ENCODE results near the gene SERP2. TPM values are rescaled to one million over a fixed set of nuclear protein-coding genes. Genes with fewer than 3 reads are reported as not detected.

The SERP2 gene
- total RNA-seq, 2 experiments from 2014 or later, result not detected

DNA sequence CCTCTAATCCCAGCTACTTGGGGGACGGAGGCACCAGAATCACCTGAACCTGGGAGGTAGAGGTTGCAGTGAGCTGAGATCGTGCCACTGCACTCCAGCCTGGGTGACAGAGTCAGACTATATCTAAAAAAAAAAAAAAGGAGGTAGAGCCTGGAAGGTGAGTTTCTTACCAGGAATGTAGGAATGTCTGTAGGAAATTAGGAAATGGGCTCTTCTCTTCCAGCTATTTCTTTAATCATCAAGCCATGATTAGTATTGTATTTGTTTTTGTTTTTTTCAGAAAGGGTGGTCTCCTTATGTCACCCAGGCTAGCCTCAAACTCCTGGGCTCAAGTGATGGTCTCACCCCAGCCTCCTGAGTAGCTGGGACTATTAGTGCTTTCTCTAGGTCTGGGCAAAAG lies 26.3 kb upstream of the SERP2 start:
- H3K36me3 Mint-ChIP-seq (ENCODE audit: low read depth), result no peaks in the 10 kb centered on the region
- DNase-seq, result no peak
- no peaks in the 10 kb centered on the region for H3K9me3 Mint-ChIP-seq
- POLR2A ChIA-PET, result no interaction called here
- peaks cover 4% of the 10 kb centered on the region for H3K4me1 Mint-ChIP-seq
- H3K4me3 Mint-ChIP-seq, result no peak overlapping the region
- peaks cover 13% of the 10 kb centered on the region for H3K27me3 Mint-ChIP-seq
- CTCF ChIA-PET, result no interaction called here
- H3K27ac Mint-ChIP-seq, result no peak overlapping the region

DNA sequence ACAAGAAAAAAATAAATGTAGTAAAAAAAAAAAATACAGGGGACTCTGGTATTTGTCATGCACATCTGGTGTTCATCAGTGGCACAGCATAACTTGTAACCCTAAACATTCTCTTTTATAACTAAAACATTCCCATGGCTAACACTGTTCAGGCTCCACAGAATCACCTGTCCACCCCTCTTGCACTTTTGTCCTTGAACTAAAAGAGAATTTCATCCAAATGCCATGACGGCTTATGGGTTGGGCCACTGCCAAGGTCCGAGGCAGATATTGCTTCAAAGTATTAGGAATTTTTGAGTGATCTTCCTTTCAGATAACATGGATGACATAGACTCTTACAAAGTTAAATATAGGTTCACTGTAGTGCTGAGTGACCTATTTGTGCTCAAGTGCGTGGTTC lies 25.7 kb upstream of the SERP2 start:
- peaks cover 11% of the 10 kb centered on the region for H3K27me3 Mint-ChIP-seq
- POLR2A ChIA-PET, result no interaction called here
- H3K27ac Mint-ChIP-seq, result no peak overlapping the region
- no peaks in the 10 kb centered on the region for H3K9me3 Mint-ChIP-seq
- DNase-seq, result no peak
- CTCF ChIA-PET, result no interaction called here
- H3K4me1 Mint-ChIP-seq, result peaks cover 10% of the 10 kb centered on the region
- H3K36me3 Mint-ChIP-seq (ENCODE audit: low read depth), result no peaks in the 10 kb centered on the region
- no peak overlapping the region for H3K4me3 Mint-ChIP-seq

DNA sequence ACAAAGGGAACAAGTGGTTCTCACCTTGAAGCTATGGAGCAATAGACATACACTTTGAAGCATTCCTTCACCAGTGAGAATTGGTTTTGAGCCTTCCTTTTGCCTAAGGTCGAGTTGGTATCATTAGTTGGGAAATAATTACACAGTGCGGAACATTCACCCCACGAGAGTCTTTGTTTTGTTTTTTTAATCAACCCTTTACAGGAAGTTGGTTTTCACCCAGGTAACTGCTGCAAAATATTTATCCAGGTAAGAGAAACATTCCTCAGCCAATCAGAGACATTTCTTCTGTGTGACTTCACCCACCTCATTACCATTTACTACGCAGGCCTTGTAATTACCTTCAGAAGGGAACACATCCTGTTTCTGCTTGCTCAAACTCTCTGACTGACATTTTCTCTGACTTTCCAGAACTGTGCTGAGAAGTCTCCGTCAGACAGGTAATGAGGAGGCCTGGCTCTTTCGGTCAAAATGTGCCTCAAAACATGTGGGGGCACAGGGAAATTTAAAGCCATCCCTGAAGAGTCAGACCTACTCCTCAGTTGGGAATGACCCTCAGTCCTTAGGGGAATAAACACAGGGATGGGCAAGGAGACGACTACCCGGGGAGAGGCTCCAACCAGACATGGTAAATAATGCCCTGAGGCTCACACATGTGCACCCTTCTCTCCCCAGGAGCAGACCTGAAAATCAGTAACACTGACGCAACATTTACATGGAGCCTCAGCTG lies 22.7 kb upstream of the SERP2 start:
- peaks cover 10% of the 10 kb centered on the region for H3K4me1 Mint-ChIP-seq
- no peak overlapping the region for H3K27ac Mint-ChIP-seq
- no peaks in the 10 kb centered on the region for H3K36me3 Mint-ChIP-seq (ENCODE audit: low read depth)
- DNase-seq, result no peak
- ChIA-PET CTCF (no interaction called here), POLR2A (no interaction called here)
- no peak overlapping the region for H3K4me3 Mint-ChIP-seq
- H3K9me3 Mint-ChIP-seq, result no peaks in the 10 kb centered on the region
- peaks cover 17% of the 10 kb centered on the region for H3K27me3 Mint-ChIP-seq

DNA sequence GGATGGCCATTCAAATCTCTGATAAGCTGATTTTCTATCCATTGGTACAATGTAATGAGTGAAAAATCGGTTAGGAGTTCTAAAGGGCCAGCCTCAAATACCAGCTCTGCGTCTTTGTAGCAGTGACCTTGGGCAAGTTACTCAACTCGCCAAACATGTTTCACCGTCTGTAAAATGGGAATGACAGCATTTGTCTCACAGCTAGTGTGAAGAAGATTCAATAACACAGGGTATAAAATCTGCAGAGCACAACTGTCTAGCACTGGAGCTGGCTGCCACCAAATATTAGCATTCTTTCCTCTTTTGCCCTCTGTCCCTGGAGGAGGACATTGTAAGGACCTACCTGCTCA lies 22.1 kb upstream of the SERP2 start:
- H3K9me3 Mint-ChIP-seq, result no peaks in the 10 kb centered on the region
- peaks cover 13% of the 10 kb centered on the region for H3K27me3 Mint-ChIP-seq
- no peak overlapping the region for H3K27ac Mint-ChIP-seq
- H3K4me1 Mint-ChIP-seq, result peaks cover 10% of the 10 kb centered on the region
- DNase-seq, result no peak
- ChIA-PET CTCF (no interaction called here), POLR2A (no interaction called here)
- H3K36me3 Mint-ChIP-seq (ENCODE audit: low read depth), result no peaks in the 10 kb centered on the region
- no peak overlapping the region for H3K4me3 Mint-ChIP-seq

DNA sequence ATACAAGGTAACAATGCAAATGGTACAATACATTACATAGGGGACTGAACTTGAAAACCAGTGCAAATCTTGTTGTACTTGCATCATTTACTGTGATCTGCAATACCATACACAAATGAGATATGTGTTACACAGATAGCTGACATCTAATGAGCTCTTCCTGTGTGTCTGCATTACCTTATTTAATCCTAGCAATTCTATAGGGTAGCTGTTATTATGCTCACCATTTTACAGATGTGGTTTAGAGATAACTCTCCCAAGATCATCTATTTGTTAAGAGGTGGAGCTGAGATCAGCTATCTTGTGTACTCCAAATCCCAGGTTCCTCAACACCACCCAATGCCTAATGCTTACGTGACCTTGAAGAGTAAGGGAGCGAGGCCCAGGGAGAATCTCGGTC lies 21.4 kb upstream of the SERP2 start:
- CTCF ChIA-PET, result no interaction called here
- H3K27ac Mint-ChIP-seq, result no peak overlapping the region
- H3K4me3 Mint-ChIP-seq, result no peak overlapping the region

DNA sequence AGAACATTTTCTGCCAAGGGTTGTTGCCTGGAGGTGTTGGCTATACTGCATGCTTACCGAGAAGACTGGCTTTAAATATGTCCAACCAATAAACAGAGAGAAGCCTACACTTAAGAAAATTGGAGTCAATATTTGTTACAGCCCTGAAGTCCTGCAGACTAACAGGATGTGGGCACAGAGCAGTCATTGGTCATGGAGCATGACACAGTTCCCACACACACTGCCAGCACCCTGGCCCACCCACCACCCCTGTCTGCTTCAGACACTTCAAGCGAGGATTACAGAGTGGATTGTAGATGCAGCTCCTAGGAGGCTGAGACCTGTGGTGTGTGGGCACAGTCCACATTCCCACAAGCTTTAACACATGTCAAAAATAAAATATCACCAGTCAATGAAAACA lies 21.0 kb upstream of the SERP2 start:
- H3K36me3 Mint-ChIP-seq (ENCODE audit: low read depth), result no peaks in the 10 kb centered on the region
- no peaks in the 10 kb centered on the region for H3K9me3 Mint-ChIP-seq
- no peak overlapping the region for H3K4me3 Mint-ChIP-seq
- peaks cover 10% of the 10 kb centered on the region for H3K4me1 Mint-ChIP-seq
- no peak overlapping the region for H3K27ac Mint-ChIP-seq
- CTCF ChIA-PET, result no interaction called here
- no peak for DNase-seq
- H3K27me3 Mint-ChIP-seq, result peaks cover 16% of the 10 kb centered on the region
- POLR2A ChIA-PET, result no interaction called here

More for the DNA sequence above, 21.4 kb upstream of the SERP2 start:
- Mint-ChIP-seq H3K9me3 (no peaks in the 10 kb centered on the region), H3K27me3 (peaks cover 13% of the 10 kb centered on the region), H3K4me1 (peaks cover 10% of the 10 kb centered on the region), H3K36me3 (ENCODE audit: low read depth) (no peaks in the 10 kb centered on the region)
- POLR2A ChIA-PET, result no interaction called here
- DNase-seq, result no peak

DNA sequence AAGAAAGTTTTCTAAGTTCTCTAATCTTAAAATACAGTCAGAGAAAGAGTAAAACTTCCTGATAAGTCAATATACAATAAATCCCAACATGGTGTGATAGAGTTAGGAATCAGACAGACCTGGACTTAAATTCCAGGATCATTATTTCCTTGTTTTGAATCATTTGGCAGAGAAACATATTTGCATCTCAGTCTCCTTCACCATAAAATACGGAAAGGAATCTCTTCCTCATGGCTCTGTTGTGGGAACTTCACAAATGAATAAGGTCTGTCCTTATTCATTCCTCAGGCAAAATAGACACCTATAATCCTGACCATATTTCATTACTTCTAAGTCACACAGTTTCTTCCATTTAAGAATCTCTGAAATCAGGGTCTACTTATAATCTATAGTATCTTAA lies 19.3 kb upstream of the SERP2 start:
- H3K27ac Mint-ChIP-seq, result no peak overlapping the region
- peaks cover 10% of the 10 kb centered on the region for H3K4me1 Mint-ChIP-seq
- no peaks in the 10 kb centered on the region for H3K9me3 Mint-ChIP-seq
- H3K4me3 Mint-ChIP-seq, result no peak overlapping the region
- no peaks in the 10 kb centered on the region for H3K36me3 Mint-ChIP-seq (ENCODE audit: low read depth)
- no peak for DNase-seq
- ChIA-PET CTCF (no interaction called here), POLR2A (no interaction called here)
- peaks cover 22% of the 10 kb centered on the region for H3K27me3 Mint-ChIP-seq

DNA sequence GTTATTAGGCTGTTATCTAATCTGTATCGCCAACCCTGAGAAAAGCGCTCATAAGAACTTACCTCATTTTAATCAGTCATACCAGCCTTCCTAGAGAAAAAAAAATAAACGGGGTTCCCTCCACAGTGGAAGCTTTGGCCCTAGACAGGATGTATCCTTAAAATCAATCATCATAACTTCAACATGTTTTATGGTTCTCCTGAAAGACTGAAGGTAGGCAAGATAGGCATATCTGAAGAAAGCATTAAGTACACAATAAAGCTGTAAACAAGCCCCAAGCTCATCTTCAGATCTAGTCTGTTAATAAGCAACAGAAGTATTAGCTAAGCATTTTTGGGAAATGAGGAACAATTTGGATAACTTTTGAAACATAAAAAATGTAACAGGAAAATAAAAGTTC lies 18.7 kb upstream of the SERP2 start:
- Mint-ChIP-seq H3K36me3 (ENCODE audit: low read depth) (no peaks in the 10 kb centered on the region), H3K4me3 (no peak overlapping the region), H3K27me3 (peaks cover 22% of the 10 kb centered on the region), H3K27ac (no peak overlapping the region), H3K4me1 (peaks cover 10% of the 10 kb centered on the region), H3K9me3 (no peaks in the 10 kb centered on the region)
- CTCF ChIA-PET, result no interaction called here
- no peak for DNase-seq
- POLR2A ChIA-PET, result no interaction called here

DNA sequence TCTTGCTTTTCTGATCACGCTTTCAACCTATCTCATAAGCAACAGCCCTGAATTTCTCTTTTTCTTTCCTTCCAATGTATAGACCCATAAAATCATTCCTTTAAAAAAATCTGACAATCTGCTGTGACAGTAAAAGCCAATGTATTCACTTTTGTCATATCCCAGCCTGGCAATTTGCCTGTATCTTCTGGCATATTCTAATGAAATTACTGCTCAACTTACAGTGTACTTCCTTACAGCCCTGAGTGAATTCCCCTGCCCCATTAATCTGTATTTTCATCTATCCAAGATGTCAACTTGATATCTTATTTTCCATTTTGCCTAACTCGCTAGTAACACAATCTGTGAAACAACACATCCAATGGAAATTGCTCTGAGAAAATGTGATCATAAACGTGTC lies 18.0 kb upstream of the SERP2 start:
- no peaks in the 10 kb centered on the region for H3K36me3 Mint-ChIP-seq (ENCODE audit: low read depth)
- H3K27ac Mint-ChIP-seq, result no peak overlapping the region
- DNase-seq, result no peak
- H3K4me3 Mint-ChIP-seq, result no peak overlapping the region
- POLR2A ChIA-PET, result no interaction called here
- peaks cover 10% of the 10 kb centered on the region for H3K4me1 Mint-ChIP-seq
- H3K9me3 Mint-ChIP-seq, result no peaks in the 10 kb centered on the region
- H3K27me3 Mint-ChIP-seq, result peaks cover 20% of the 10 kb centered on the region
- CTCF ChIA-PET, result no interaction called here

DNA sequence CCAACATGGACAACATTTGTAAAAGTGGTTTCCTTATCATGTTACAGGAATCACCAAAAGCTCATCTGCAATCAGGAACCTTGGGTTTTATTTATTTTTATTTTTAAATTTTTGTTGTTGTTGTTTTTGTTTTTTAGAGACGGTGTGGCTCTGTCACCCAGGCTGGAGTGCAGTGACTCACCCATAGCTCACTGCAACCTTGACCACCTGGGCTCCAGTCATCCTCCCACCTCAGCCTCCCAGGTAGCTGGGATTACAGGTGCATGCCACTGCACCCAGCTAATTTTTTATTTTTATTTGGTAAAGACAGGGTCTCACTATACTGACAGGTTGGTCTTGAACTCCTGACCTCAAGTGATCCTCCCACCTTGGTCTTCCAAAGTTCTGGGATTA lies 13.6 kb upstream of the SERP2 start:
- DNase-seq, result no peak
- Mint-ChIP-seq H3K4me1 (no peaks in the 10 kb centered on the region), H3K27ac (no peak overlapping the region), H3K27me3 (peaks cover 16% of the 10 kb centered on the region), H3K9me3 (no peaks in the 10 kb centered on the region), H3K4me3 (no peak overlapping the region), H3K36me3 (ENCODE audit: low read depth) (no peaks in the 10 kb centered on the region)
- ChIA-PET CTCF (no interaction called here), POLR2A (no interaction called here)

DNA sequence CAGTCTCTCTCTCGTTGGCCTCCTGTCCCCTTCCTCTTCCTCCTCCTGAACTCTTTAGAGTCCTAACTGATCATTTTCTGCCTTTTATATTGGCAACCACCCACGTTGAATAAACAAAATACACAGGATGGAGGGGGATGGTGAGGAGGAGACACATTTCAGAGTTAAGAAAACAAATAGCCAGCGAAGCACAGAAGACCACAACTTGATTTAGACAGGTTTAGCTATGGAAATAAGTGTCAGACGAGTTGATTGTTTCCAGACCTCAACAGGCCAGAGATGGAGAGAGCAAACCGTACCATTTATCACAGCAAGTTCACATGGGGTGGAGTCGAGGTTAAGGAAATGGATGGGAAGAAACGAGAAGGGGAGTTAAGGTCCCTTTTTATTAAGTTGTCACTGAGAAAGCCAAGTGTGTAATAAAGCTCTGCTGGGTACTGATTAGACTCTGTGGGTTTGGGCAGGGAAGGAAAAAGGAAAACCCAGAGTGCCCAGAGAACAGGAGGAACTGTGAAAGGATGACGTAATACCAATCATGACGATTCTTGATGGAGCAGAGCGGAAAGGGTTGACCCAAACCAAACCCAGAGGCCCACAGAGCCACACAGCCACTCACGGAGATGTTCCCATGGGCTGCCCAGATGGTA lies 11.1 kb upstream of the SERP2 start:
- Mint-ChIP-seq H3K9me3 (no peaks in the 10 kb centered on the region), H3K4me1 (no peaks in the 10 kb centered on the region), H3K27me3 (peaks cover 13% of the 10 kb centered on the region), H3K36me3 (ENCODE audit: low read depth) (no peaks in the 10 kb centered on the region), H3K4me3 (no peak overlapping the region), H3K27ac (no peak overlapping the region)
- CTCF ChIA-PET, result no interaction called here
- POLR2A ChIA-PET, result no interaction called here
- no peak for DNase-seq

DNA sequence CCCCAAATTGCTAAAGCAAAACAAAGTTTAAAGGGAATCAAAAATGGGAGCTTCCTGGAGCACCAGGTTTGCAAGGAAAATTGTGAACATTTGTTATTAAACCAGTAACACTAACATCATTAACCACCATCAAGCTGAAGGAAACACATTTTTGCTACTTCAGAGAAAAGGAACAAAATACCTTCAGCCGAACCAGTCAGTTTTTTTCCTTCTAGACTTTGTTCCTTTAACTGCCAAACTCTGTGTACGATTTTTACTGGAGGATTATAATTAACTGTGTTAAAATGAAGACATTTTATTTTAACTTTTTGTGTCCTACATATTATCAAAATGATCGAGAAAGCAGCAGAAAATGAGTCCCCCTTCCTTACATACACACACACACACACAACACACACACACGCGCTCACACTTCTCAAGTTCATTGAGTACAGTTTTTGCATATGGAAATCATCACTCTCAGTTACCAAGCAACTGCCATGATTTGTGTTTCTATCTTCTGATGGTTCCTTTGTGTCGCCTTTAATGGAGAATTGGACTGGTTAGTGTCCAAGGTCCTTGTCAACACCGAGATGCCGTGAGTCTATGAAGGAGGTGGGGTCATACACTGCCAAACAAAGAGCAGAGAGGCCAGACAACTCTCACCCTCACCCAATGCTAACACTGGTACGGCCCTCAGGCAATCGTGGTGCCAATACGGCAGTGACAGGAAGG lies 9.8 kb upstream of the SERP2 start:
- Mint-ChIP-seq H3K9me3 (no peaks in the 10 kb centered on the region), H3K36me3 (ENCODE audit: low read depth) (no peaks in the 10 kb centered on the region), H3K4me3 (no peak overlapping the region), H3K27me3 (peaks cover 15% of the 10 kb centered on the region), H3K27ac (no peak overlapping the region), H3K4me1 (no peaks in the 10 kb centered on the region)
- DNase-seq, result no peak
- CTCF ChIA-PET, result interaction anchor here (0.7 kb wide), 1 partner anchor 586 kb away, joined by 4 read pairs; no protein-coding TSS in a partner anchor
- POLR2A ChIA-PET, result no interaction called here

DNA sequence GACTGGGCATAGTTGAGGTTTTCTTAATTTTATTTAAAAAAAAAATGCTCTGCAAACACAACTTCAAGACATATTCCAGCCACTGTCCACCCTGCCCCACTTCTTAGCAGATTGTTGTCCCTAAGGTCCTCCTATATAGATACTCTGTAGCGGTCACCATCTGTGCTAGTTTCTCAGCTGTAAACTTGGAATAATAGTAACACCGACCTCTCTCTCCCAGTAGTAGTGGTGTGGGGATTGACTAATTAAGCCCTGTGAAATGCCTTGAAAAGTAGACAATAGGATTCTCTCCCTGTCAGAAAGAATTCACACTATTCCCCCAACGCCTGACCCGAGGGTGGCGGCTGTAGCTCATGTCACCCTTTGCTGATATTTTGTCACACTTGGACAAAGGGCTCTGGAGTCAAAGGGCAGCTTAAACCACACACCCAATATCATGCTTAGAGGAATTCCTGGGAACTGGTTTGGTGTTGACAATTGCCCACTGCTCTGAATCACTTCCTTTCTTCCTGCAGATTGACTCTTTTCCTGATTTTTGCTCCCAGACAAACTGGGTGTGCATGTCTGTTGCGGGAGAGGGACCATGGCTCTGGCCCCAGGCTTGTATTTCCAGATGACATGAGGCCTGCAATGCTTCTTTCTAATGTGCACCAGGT lies 9.2 kb upstream of the SERP2 start:
- Mint-ChIP-seq H3K9me3 (no peaks in the 10 kb centered on the region), H3K4me3 (no peak overlapping the region), H3K4me1 (no peaks in the 10 kb centered on the region), H3K27me3 (peaks cover 17% of the 10 kb centered on the region), H3K27ac (no peak overlapping the region), H3K36me3 (ENCODE audit: low read depth) (no peaks in the 10 kb centered on the region)
- CTCF ChIA-PET, result no interaction called here
- POLR2A ChIA-PET, result no interaction called here
- DNase-seq, result no peak

Data from activated CD4-positive, alpha-beta memory T cell treated with anti-CD3 and anti-CD28 coated beads, Interleukin-2, amount 10 ng/mL, durations not matched to agents 7 days and 5 days (primary cell).